ENCODE results near the gene TLCD3B.

Gene TLCD3B

DNA sequence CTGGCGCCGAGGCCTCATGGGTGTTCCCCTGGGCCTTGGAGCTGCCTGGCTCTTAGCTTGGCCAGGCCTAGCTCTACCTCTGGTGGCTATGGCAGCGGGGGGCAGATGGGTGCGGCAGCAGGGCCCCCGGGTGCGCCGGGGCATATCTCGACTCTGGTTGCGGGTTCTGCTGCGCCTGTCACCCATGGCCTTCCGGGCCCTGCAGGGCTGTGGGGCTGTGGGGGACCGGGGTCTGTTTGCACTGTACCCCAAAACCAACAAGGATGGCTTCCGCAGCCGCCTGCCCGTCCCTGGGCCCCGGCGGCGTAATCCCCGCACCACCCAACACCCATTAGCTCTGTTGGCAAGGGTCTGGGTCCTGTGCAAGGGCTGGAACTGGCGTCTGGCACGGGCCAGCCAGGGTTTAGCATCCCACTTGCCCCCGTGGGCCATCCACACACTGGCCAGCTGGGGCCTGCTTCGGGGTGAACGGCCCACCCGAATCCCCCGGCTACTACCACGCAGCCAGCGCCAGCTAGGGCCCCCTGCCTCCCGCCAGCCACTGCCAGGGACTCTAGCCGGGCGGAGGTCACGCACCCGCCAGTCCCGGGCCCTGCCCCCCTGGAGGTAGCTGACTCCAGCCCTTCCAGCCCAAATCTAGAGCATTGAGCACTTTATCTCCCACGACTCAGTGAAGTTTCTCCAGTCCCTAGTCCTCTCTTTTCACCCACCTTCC, 43.5 kb downstream of the TLCD3B start:
- DNase-seq, result no peak

DNA sequence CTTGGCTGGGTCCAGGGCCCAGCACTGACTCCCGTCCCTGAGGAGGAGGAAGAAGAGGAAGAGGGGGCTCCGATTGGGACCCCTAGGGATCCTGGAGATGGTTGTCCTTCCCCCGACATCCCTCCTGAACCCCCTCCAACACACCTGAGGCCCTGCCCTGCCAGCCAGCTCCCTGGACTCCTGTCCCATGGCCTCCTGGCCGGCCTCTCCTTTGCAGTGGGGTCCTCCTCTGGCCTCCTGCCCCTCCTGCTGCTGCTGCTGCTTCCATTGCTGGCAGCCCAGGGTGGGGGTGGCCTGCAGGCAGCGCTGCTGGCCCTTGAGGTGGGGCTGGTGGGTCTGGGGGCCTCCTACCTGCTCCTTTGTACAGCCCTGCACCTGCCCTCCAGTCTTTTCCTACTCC, 44.1 kb downstream of the TLCD3B start:
- no peak for DNase-seq

DNA sequence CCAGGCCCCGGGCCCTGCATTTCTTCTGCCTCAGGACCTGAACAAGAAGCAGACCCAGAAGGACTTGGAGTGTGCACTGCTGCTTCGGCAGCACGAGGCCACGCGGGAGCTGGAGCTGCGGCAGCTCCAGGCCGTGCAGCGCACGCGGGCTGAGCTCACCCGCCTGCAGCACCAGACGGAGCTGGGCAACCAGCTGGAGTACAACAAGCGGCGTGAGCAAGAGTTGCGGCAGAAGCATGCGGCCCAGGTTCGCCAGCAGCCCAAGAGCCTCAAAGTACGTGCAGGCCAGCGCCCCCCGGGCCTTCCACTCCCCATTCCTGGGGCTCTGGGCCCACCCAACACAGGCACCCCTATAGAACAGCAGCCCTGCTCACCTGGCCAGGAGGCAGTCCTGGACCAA, 44.8 kb downstream of the TLCD3B start:
- no peak for DNase-seq

DNA sequence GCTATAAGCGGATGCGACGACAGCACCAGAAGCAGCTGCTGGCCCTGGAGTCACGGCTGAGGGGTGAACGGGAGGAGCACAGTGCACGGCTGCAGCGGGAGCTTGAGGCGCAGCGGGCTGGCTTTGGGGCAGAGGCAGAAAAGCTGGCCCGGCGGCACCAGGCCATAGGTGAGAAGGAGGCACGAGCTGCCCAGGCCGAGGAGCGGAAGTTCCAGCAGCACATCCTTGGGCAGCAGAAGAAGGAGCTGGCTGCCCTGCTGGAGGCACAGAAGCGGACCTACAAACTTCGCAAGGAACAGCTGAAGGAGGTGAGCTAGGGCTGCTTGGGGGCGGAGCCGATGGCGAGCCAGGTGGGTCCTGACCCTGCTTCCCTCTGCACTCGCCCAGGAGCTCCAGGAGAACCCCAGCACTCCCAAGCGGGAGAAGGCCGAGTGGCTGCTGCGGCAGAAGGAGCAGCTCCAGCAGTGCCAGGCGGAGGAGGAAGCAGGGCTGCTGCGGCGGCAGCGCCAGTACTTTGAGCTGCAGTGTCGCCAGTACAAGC, 45.7 kb downstream of the TLCD3B start:
- no peak for DNase-seq

DNA sequence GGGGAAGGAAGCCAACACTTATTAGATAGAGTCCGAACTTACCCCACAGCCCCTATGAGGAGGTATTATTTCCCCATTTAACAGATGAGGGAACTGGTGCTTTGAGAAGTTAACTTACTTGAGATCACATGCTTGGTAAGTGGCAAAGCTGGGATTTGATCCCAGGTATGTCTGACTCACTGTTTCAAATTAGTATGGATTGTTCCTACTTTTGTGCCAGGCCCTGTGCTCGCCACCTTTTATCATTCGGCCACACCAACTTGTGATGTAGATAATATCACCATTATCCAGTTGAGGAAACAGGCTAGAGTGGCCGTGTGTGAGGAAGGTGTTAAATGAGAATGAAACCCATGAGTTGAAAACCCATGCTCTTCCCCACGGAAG, 46.3 kb downstream of the TLCD3B start:
- no peak for DNase-seq

DNA sequence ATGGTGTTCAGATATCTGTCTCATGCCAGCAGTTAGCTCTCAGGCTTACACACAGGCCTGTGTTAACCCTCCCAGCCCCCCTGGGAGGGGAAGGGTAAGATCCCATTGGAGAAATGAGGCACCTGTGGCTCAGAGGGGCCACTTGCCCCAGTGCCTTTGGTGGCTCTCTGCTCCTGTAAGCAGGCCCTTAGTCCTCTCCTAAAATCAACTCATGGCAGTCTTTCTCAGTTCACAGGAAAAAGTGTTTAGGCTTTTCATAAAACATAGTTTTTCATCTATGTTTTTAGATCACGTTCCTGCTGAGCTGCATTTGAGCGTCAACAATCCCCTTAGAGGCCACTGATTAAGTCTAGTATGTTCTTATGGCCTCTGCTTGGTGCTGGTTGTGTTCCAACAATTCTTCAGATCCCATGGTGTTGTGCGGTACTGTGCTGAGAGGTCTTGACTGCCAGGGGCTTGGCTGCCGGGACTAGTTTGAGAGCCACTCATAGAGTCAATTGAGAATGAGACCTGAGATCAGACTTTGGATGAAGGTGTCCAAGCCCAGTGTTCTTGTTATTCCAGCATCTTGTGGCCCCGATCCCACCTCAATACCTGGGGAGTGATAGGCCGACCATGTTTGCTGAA, 46.8 kb downstream of the TLCD3B start:
- DNase-seq, result no peak

DNA sequence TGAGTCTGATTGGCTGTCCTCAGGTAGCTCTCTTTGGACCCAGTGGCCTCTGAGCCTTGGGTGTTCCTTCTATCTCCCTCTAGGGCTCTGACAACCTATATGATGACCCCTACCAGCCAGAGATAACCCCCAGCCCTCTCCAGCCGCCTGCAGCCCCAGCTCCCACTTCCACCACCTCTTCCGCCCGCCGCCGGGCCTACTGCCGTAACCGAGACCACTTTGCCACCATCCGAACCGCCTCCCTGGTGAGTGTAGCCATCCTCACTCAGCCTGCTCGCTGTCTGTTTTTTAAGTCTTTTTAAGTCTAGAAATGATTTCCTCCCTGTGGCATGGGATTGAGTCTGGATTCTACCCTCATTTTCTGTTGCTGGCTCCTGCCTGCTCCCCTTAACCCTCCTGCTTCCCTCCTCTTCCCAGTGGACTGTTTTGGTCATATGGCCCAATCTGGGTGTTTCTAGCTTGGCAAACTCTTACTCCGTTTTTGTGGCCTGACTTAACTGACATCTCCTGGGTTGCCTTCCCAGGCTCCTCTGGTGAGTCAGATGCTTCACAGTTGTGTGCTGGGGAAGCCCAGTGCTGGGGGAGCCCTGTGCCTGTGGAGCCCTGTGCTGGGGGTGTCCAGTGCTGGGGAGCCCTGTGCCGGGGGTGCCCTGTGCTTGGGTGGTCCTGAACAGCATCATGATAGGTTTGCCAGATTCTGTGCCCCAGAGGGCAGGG, 47.5 kb downstream of the TLCD3B start:
- no peak for DNase-seq

DNA sequence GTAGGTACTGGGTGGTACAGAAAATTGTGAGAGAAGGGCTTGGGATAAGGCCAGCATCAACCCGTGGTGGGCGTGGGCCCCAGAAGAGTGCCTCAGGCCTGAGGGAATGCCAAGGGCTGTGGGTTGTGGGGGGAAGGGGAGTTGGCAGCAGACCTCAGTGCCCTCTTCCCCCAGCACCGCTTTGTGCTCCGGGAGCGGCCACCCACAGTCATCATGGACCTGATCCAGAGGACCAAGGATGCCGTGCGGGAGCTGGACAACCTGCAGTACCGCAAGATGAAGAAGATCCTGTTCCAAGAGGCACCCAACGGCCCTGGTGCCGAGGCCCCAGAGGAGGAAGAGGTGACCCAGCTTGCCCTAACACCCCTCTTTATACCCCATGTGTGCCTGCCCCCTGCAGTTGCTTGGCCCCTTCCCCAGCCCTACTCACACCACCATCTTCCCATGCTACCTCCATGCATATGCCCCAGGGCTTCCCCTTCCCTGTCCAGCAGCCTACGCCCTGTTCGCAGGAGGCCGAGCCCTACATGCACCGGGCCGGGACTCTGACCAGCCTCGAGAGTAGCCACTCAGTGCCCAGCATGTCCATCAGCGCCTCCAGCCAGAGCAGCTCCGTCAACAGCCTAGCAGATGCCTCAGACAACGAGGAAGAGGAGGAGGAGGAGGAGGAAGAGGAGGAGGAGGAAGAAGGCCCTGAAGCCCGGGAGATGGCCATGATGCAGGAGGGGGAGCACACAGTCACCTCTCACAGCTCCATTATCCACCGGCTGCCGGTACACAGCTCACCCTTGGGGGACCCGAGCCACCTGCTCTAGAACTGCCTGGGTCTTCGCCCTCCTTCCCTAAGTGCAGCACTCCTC, 48.3 kb downstream of the TLCD3B start:
- DNase-seq, result no peak

DNA sequence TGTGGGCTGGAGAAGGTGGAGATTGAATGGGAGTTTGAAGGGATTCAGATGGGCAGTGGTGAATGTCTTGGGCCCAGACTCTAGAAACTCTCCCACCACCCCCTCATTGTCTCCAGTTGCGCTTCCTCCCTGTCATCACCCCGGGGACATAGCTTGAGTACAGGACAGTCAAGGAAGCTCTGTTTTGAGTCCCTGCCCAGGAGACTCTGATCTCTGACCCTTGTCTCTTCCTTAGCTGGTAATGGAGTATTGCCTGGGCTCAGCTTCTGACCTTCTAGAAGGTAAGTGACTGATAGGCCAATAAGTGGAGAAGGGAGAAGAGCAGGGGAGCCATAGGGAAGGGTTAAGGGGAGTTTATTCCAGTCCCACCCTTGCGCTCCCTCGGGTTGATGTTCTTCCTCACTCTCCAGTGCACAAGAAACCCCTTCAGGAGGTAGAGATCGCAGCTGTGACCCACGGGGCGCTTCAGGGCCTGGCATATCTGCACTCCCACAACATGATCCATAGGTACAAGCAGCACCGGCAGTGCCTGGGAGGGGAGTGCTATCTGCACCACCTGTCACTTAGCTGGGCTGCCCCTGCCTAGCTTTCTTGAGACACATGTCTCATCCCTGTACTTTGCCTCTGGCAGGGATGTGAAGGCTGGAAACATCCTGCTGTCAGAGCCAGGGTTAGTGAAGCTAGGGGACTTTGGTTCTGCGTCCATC, 52.4 kb downstream of the TLCD3B start:
- no peak for DNase-seq

DNA sequence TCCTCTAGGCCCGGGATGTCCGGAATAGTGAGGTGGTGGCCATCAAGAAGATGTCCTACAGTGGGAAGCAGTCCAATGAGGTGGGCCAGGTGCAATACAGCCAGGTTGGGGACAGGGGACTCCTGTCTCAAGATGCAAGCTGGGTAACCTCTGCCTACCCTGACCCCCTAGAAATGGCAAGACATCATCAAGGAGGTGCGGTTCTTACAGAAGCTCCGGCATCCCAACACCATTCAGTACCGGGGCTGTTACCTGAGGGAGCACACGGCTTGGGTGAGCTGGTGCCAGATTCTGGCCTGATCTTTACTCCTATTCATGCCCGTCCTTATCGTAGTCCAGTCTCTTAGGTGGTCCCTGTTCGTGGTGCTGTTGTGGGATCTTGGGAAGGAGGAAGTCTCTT, 53.0 kb downstream of the TLCD3B start:
- DNase-seq, result no peak

DNA sequence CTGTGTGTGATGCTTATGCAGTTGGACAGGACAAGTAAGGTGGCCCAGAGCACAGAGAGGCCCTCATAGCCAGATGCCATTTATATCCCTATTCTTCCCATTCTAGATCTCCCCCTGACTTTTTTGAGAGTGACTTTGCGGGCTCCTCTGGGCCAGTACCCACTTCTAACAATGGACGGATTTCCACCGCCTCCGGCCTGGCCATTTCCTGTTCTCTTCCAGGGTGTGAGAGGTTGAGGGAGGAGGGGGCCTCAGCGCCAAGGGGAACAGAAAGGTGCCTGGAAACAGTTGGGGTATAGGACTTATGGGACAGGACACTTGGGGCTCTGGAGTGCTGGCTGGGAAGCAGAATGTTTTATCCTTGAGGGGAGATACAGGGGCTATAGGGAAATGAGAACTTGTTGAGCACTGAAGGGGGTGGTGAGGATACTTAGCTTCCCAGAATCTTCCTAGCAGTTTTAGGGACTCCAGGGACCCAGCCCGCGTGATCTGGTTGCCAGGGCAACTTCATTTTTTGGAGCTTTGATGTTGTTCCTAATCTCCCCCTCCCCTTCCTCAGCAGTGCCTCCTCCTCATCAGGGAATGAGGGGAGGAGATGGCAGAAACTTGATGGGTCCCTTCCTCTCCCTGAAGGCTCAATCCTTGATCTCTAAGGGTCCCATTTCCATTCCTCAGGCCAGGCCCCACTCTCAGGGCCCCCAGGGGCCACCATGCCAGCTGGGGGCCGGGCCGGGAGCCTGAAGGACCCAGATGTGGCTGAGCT, 53.8 kb downstream of the TLCD3B start:
- DNase-seq, result no peak

DNA sequence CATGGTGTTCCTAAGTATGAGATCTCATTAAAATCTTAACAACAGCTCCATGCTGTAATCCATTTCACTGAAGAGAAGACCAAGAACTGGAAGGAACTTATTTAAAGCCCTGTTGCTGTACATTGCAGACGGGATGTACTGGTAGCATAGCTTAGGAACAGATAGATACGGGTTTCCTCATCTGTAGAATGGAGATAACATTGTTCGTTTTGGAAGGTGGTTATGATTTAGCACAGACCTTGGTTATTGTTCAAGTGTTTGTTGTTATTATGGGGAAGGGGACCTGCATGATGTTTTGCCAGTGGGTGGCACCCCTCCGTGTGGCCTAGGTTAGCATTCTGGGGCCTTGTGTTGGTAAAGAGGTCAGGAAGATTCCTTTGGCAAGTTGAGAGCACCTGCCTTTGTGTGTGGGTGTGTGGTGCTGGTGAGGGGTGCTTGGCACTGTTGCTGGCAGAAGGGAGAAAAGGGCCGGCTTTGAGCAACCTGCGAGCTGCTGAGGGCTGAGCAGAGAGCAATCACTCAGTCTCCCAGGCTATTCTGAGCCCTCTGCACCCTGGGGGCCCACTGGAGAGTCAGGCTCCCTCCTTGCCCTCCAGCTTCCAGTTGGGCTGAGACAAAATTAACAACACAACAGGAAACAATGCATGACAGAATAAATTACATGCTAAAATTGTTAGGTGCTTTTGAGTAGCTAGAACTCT, 55.1 kb downstream of the TLCD3B start:
- DNase-seq, result no peak

DNA sequence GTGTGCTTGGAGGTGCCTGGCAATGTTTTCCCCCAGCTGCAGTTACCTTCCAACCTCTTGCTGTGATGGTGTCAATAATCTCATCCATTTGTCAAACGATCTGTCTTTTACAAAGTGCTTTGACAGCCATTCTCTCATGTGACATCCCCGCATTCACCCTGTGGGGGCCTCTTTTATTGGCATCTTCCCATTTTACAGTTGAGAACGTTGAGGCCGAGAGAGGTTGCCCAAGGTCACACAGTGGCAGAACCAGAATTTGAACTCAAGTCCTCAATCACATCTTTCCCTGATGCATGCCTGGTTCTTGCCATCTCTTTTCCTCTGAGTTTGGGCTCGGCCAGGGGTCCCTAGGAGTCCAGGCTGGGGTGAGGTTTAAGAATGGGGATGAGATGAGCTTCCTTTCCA, 55.9 kb downstream of the TLCD3B start:
- no peak for DNase-seq

Measured in right kidney (tissue), 1 donor.